Neural cell (in vitro differentiated cells): ENCODE results near the gene TUBB. TPM values are rescaled to one million over a fixed set of nuclear protein-coding genes. Genes with fewer than 3 reads are reported as not detected.

Experiments used
- H2AFZ ChIP-seq: fragments of 200-600, 300-800 bp; sonication (generic), shearing (Covaris generic); 2 replicates; pipeline ENCODE4 v1.6.0; 2014; ENCODE audit warnings: low read depth, mild to moderate bottlenecking, antibody characterized with exemption, low read length, moderate library complexity
- H3F3A ChIP-seq: fragments of 200-600 bp; shearing (Covaris generic); 2 replicates; pipeline ENCODE4 v1.6.1; 2016; ENCODE audit warnings: mild to moderate bottlenecking, moderate library complexity, mixed read lengths, antibody characterized with exemption, low read length; ENCODE audit not compliant: insufficient read depth, poor library complexity, severe bottlenecking
- H3K27ac ChIP-seq: fragments of 200-600, 300-800 bp; sonication (generic), shearing (Covaris generic); 2 replicates; pipeline ENCODE4 v1.5.1; 2014; ENCODE audit warnings: mild to moderate bottlenecking, low read length, moderate library complexity
- H3K27me3 ChIP-seq: fragments of 300-800, 200-600 bp; sonication (generic), shearing (Covaris generic); 2 replicates; pipeline ENCODE4 v1.6.0; 2014; ENCODE audit warnings: mild to moderate bottlenecking, low read depth, low read length, moderate library complexity; ENCODE audit not compliant: insufficient read depth
- H3K36me3 ChIP-seq: fragments of 300-800, 200-600 bp; sonication (generic), shearing (Covaris generic); 2 replicates; pipeline ENCODE4 v1.5.1; 2014; ENCODE audit warnings: mild to moderate bottlenecking, antibody characterized with exemption, low read length, moderate library complexity; ENCODE audit not compliant: insufficient read depth
- H3K4me2 ChIP-seq: fragments of 300-800, 200-600 bp; sonication (generic), shearing (Covaris generic); 2 replicates; pipeline ENCODE4 v1.6.0; 2014; ENCODE audit warnings: mild to moderate bottlenecking, low read length
- H3K4me3 ChIP-seq: fragments of 300-800, 200-600 bp; sonication (generic), shearing (Covaris generic); 2 replicates; pipeline ENCODE4 v1.5.1; 2014; ENCODE audit warnings: mild to moderate bottlenecking, low read length, moderate library complexity
- H3K79me2 ChIP-seq: fragments of 200-600 bp; shearing (Covaris generic); replicated peaks from 2 replicates; pipeline ENCODE4 v1.6.0; 2014; ENCODE audit warnings: mild to moderate bottlenecking, low read length, moderate library complexity; ENCODE audit not compliant: insufficient read depth
- H3K9ac ChIP-seq: fragments of 300-800, 200-600 bp; sonication (generic), shearing (Covaris generic); 2 replicates; pipeline ENCODE4 v1.6.1; 2016; ENCODE audit warnings: mild to moderate bottlenecking, low read length, mixed read lengths
- H3K9me2 ChIP-seq: fragments of 200-600 bp; shearing (Covaris generic); 2 replicates; pipeline ENCODE4 v1.6.1; 2016; ENCODE audit warnings: mild to moderate bottlenecking, low read length, mixed read lengths; ENCODE audit not compliant: insufficient read depth
- H3K9me3 ChIP-seq: fragments of 200-600, 300-800 bp; sonication (generic), shearing (Covaris generic); 2 replicates; pipeline ENCODE4 v1.6.1; 2016; ENCODE audit warnings: mild to moderate bottlenecking, mixed run types, low read length, moderate library complexity, mixed read lengths
- H4K20me1 ChIP-seq: fragments of 200-600 bp; shearing (Covaris generic); 2 replicates; pipeline ENCODE4 v1.6.1; 2016; ENCODE audit warnings: mild to moderate bottlenecking, mixed run types; ENCODE audit not compliant: insufficient read depth
- CTCF ChIP-seq: fragments of 450-650 bp; IDR thresholded peaks from 2 replicates; pipeline ENCODE4 v1.5.1; 2014; ENCODE audit warnings: antibody characterized with exemption, mild to moderate bottlenecking, moderate library complexity; ENCODE audit not compliant: poor library complexity, severe bottlenecking
- EP300 ChIP-seq: fragments of 450-650 bp; conservative IDR thresholded peaks from 2 replicates; pipeline ENCODE4 v1.6.1; 2014; ENCODE audit warnings: antibody characterized with exemption, mild to moderate bottlenecking, moderate library complexity; ENCODE audit not compliant: poor library complexity, severe bottlenecking
- EZH2 ChIP-seq: fragments of 200-600, 300-800 bp; shearing (Covaris generic), sonication (generic); IDR thresholded peaks from 2 replicates; pipeline ENCODE4 v1.6.1; 2014; ENCODE audit warnings: antibody characterized with exemption, low read length, borderline replicate concordance, mild to moderate bottlenecking; ENCODE audit not compliant: insufficient read depth, poor library complexity, severe bottlenecking
- MXI1 ChIP-seq: fragments of 450-650 bp; conservative IDR thresholded peaks from 2 replicates; pipeline ENCODE4 v1.6.1; 2014; ENCODE audit warnings: antibody characterized with exemption, mild to moderate bottlenecking; ENCODE audit not compliant: poor library complexity, severe bottlenecking
- POLR2AphosphoS5 ChIP-seq: IDR thresholded peaks from 2 replicates; pipeline ENCODE4 v1.6.1; 2012
- RAD21 ChIP-seq: fragments of 450-650 bp; conservative IDR thresholded peaks from 2 replicates; pipeline ENCODE4 v1.6.1; 2014; ENCODE audit warnings: antibody characterized with exemption, mild to moderate bottlenecking, moderate library complexity
- REST ChIP-seq: IDR thresholded peaks from 2 replicates; pipeline ENCODE4 v1.6.1; 2012; ENCODE audit warnings: borderline replicate concordance
- SMC3 ChIP-seq: fragments of 450-650 bp; conservative IDR thresholded peaks from 2 replicates; pipeline ENCODE4 v1.6.1; 2014; ENCODE audit warnings: antibody characterized with exemption, mild to moderate bottlenecking, moderate library complexity; ENCODE audit not compliant: poor library complexity
- TAF1 ChIP-seq: IDR thresholded peaks from 2 replicates; pipeline ENCODE4 v1.6.1; 2012; ENCODE audit warnings: low read depth
- polyA plus RNA-seq: library from polyadenylated mRNA; depleted of rRNA; stranded (reverse); fragments of >200 nt; gene quantifications from 2 replicates; pipeline ENCODE4 v1.2.3, GENCODE V29; 2014

TUBB gene
- polyA plus RNA-seq, 1 donor from 2014 or later, result 711 TPM

DNA sequence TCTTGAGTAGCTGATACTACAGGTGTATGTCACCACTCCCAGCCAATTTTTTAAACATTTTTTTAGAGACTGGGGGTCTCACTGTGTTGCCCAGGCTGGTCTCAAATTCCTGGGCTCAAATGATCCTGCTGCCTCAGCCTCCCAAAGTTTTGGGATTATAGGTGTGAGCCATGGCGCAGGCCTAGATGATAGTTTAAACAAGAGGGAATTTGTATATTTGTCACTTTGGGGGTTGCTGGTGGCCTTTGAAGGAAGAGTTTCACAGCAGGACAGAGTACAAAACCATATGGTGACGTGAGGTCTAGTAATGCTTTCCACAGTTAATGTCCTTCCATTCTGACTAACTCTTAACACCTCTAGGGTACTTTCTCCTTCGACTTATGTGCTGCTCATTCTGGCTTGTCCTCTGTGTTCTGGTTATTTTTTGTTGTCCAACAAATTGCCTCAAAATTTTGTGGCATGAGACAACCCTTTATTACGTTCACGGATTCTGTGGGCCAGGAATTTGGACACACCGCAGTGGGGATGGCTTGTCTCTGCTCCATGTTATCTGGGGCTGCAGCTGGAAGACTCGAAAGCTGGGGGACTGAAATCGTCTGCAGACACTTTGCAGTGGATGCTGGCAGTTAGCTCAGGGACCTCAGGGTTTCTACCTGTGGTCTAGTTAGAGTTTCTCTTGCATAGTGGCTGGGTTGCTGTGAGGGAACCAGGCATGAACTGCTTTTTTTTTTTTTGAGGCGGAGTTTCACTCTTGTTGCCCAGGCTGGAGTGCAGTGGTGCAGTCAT is 47.2 kb downstream of the TUBB start:
- no peak overlapping the region for H2AFZ ChIP-seq

GRCh38 chr6:30767944-30768301 is 47.8 kb downstream of the TUBB start:
- Histone ChIP-seq H3K9ac (no peak overlapping the region), H3K36me3 (no peaks in the 10 kb centered on the region), H3K27ac (no peak overlapping the region)
- TF ChIP-seq REST (no peak), RAD21 (no peak), CTCF (no peak), EP300 (no peak), MXI1 (no peak)

More for the DNA sequence above, 47.2 kb downstream of the TUBB start:
- no peaks in the 10 kb centered on the region for H3K36me3 ChIP-seq
- no peaks in the 10 kb centered on the region for H3K9me2 ChIP-seq
- no peak overlapping the region for H3K4me3 ChIP-seq
- no peaks in the 10 kb centered on the region for H3F3A ChIP-seq
- no peaks in the 10 kb centered on the region for H3K27me3 ChIP-seq
- no peak overlapping the region for H3K27ac ChIP-seq
- H3K9ac ChIP-seq, result no peak overlapping the region
- H4K20me1 ChIP-seq, result no peaks in the 10 kb centered on the region
- no peaks in the 10 kb centered on the region for H3K9me3 ChIP-seq
- TF ChIP-seq SMC3 (no peak), REST (no peak), MXI1 (no peak), POLR2AphosphoS5 (no peak), EZH2 (no peak), RAD21 (no peak), TAF1 (no peak), EP300 (no peak), CTCF (no peak)
- H3K79me2 ChIP-seq, result no peaks in the 10 kb centered on the region
- no peak overlapping the region for H3K4me2 ChIP-seq

More at GRCh38 chr6:30767944-30768301, 47.8 kb downstream of the TUBB start:
- Histone ChIP-seq H3K79me2 (no peaks in the 10 kb centered on the region), H3K9me3 (no peaks in the 10 kb centered on the region), H2AFZ (no peak overlapping the region), H3K9me2 (no peaks in the 10 kb centered on the region), H3K4me2 (no peak overlapping the region), H3K4me3 (no peak overlapping the region), H3F3A (no peaks in the 10 kb centered on the region), H3K27me3 (no peaks in the 10 kb centered on the region), H4K20me1 (no peaks in the 10 kb centered on the region)
